Measurements from ENCODE around the gene RHBDF1. TPM values are rescaled to one million over a fixed set of nuclear protein-coding genes. Genes with fewer than 3 reads are reported as not detected.

Gene RHBDF1
- 24.9 to 31.2 TPM (median 28.4 TPM) in 5 replicates for total RNA-seq (2022; extraction: Qiagen RNA extraction; ENCODE audit: low read depth)

GRCh38 chr16:72561-73548 lies at the start of gene RHBDF1:
Gene RHBDF1 (minus strand): TSS chr16:72631. CDS start chr16:65015, 7,616 bp downstream.

GRCh38 chr16:77807-78443 lies 5.5 kb upstream of the RHBDF1 start, which contains the start of gene MPG:
Gene MPG (plus strand): TSS chr16:78225. CDS start chr16:78310, 85 bp downstream.

GRCh38 chr16:53346-54236 lies 18.8 kb downstream of the RHBDF1 start, which contains the start of the genes POLR3K and SNRNP25:
Gene POLR3K (minus strand): TSS chr16:53608. CDS start chr16:53586, 22 bp downstream.
Gene SNRNP25 (plus strand): TSS chr16:53828. CDS start chr16:54017, 189 bp downstream.

Other genes with a start within 250 kb of the RHBDF1 start
- 37.0 to 43.7 TPM (median 39.4 TPM) in 5 replicates for gene POLR3K, start 19.0 kb downstream of the RHBDF1 start, total RNA-seq (2022; extraction: Qiagen RNA extraction; ENCODE audit: low read depth)
- gene SNRNP25, start 18.8 kb downstream of the RHBDF1 start, total RNA-seq (2022; extraction: Qiagen RNA extraction; ENCODE audit: low read depth): 62.5 to 79.9 TPM (median 70.9 TPM) in 5 replicates
- gene MPG, start 5.6 kb upstream of the RHBDF1 start, total RNA-seq (2022; extraction: Qiagen RNA extraction; ENCODE audit: low read depth): 58.1 to 76.9 TPM (median 69.5 TPM) in 5 replicates
- gene NPRL3, start 66.0 kb upstream of the RHBDF1 start, total RNA-seq (2022; extraction: Qiagen RNA extraction; ENCODE audit: low read depth): 22.9 to 34.2 TPM (median 29.7 TPM) in 5 replicates
- 0.12 to 0.26 TPM (median 0.19 TPM) in 3 of 5 replicates, not detected in the others for gene HBZ, start 80.0 kb upstream of the RHBDF1 start, total RNA-seq (2022; extraction: Qiagen RNA extraction; ENCODE audit: low read depth)
- not detected in 5 replicates for gene HBM, start 93.3 kb upstream of the RHBDF1 start, total RNA-seq (2022; extraction: Qiagen RNA extraction; ENCODE audit: low read depth)
- 0.23 to 0.44 TPM (median 0.27 TPM) in 3 of 5 replicates, not detected in the others for gene HBA2, start 100.2 kb upstream of the RHBDF1 start, total RNA-seq (2022; extraction: Qiagen RNA extraction; ENCODE audit: low read depth)
- 0.79 to 1.4 TPM (median 1.1 TPM) in 5 replicates for gene HBA1, start 104.0 kb upstream of the RHBDF1 start, total RNA-seq (2022; extraction: Qiagen RNA extraction; ENCODE audit: low read depth)
- 4.5 to 8.2 TPM (median 6.4 TPM) in 5 replicates for gene HBQ1, start 107.8 kb upstream of the RHBDF1 start, total RNA-seq (2022; extraction: Qiagen RNA extraction; ENCODE audit: low read depth)
- gene LUC7L, start 156.8 kb upstream of the RHBDF1 start, total RNA-seq (2022; extraction: Qiagen RNA extraction; ENCODE audit: low read depth): 39.0 to 56.3 TPM (median 53.5 TPM) in 5 replicates
- 45.5 to 52.5 TPM (median 48.7 TPM) in 5 replicates for gene FAM234A, start 162.2 kb upstream of the RHBDF1 start, total RNA-seq (2022; extraction: Qiagen RNA extraction; ENCODE audit: low read depth)
- gene RGS11, start 203.3 kb upstream of the RHBDF1 start, total RNA-seq (2022; extraction: Qiagen RNA extraction; ENCODE audit: low read depth): 3.5 to 4.7 TPM (median 4.4 TPM) in 5 replicates
- gene ARHGDIG, start 208.0 kb upstream of the RHBDF1 start, total RNA-seq (2022; extraction: Qiagen RNA extraction; ENCODE audit: low read depth): 1.9 to 3.1 TPM (median 2.4 TPM) in 5 replicates
- 0.36 to 0.65 TPM (median 0.46 TPM) in 5 replicates for gene PDIA2, start 210.5 kb upstream of the RHBDF1 start, total RNA-seq (2022; extraction: Qiagen RNA extraction; ENCODE audit: low read depth)